ENCODE data around the gene FBF1.

The FBF1 gene

GRCh38 chr17:75899353-75899752 is 41.5 kb downstream of the FBF1 start:
- H3K4me3 ChIP-seq (ENCODE audit: low read depth, low read length), result no peak overlapping the region

GRCh38 chr17:75898791-75899190 is 42.1 kb downstream of the FBF1 start:
- no peak overlapping the region for H3K4me3 ChIP-seq (ENCODE audit: low read depth, low read length)
- DNase-seq (ENCODE audit: low read depth), result no peak
- no peak for TF ChIP-seq CTCF (IDR thresholded peaks at IDR 0.05; ENCODE audit: control insufficient read depth, extremely low read depth, insufficient read depth)

More at GRCh38 chr17:75899353-75899752, 41.5 kb downstream of the FBF1 start:
- DNase-seq (ENCODE audit: low read depth), result no peak
- no peak for TF ChIP-seq CTCF (IDR thresholded peaks at IDR 0.05; ENCODE audit: control insufficient read depth, extremely low read depth, insufficient read depth)

GRCh38 chr17:75898065-75898464 is 42.8 kb downstream of the FBF1 start:
- no peak for DNase-seq (ENCODE audit: low read depth)
- no peak overlapping the region for H3K4me3 ChIP-seq (ENCODE audit: low read depth, low read length)
- no peak for TF ChIP-seq CTCF (IDR thresholded peaks at IDR 0.05; ENCODE audit: control insufficient read depth, extremely low read depth, insufficient read depth)

GRCh38 chr17:75897160-75898019 is 43.5 kb downstream of the FBF1 start:
- no peak for TF ChIP-seq CTCF (IDR thresholded peaks at IDR 0.05; ENCODE audit: control insufficient read depth, extremely low read depth, insufficient read depth)
- peak overlapping the region; percentile 68 for H3K4me3 ChIP-seq (ENCODE audit: low read depth, low read length)
- DNase-seq (ENCODE audit: low read depth), result no peak

- DNase-seq (ENCODE audit: low read depth), result no peak
- TF ChIP-seq CTCF (IDR thresholded peaks at IDR 0.05; ENCODE audit: control insufficient read depth, extremely low read depth, insufficient read depth), result peak; percentile 62
These were observed 44.3 kb downstream of the FBF1 start, which contains the start of gene TRIM65 for GRCh38 chr17:75896415-75897159. TRIM65 (minus strand) TSS chr17:75896951; CDS start chr17:75896937, 14 bp downstream.

GRCh38 chr17:75895370-75896155 is 45.3 kb downstream of the FBF1 start:
- peak overlapping the region; percentile 68 for H3K4me3 ChIP-seq (ENCODE audit: low read depth, low read length)
- no peak for DNase-seq (ENCODE audit: low read depth)
- no peak for TF ChIP-seq CTCF (IDR thresholded peaks at IDR 0.05; ENCODE audit: control insufficient read depth, extremely low read depth, insufficient read depth)

More at GRCh38 chr17:75896415-75897159, 44.3 kb downstream of the FBF1 start, which contains the start of gene TRIM65:
- H3K4me3 ChIP-seq (ENCODE audit: low read depth, low read length), result peak within 1 kb of the TSS; percentile 68

Data from LNCaP clone FGC (cell line).